ENCODE measurements around the gene C19orf73. TPM values are rescaled to one million over a fixed set of nuclear protein-coding genes. Genes with fewer than 3 reads are reported as not detected.
"Not testable (repeated sequence)": the region's sequence is repeated elsewhere in the genome, so short reads cannot be mapped to it uniquely, and the experiment has no call there.

C19orf73 gene
- total RNA-seq, 3 donors from 2014 or later = 1.5 to 2.9 (median 2.6) TPM

- Mint-ChIP-seq H3K4me1 (ENCODE audit: low read depth) (peaks cover 10% of the 10 kb centered on the region), H3K27me3 (ENCODE audit: low read depth) (peaks cover 10% of the 10 kb centered on the region), H3K4me3 (no peak overlapping the region), H3K36me3 (ENCODE audit: insufficient read depth) (no peaks in the 10 kb centered on the region), H3K9me3 (no peaks in the 10 kb centered on the region)
- DNase-seq (no peak), ATAC-seq (no peak)
Measured at GRCh38 chr19:49135686-49136085, 16.7 kb upstream of the C19orf73 start.

DNA sequence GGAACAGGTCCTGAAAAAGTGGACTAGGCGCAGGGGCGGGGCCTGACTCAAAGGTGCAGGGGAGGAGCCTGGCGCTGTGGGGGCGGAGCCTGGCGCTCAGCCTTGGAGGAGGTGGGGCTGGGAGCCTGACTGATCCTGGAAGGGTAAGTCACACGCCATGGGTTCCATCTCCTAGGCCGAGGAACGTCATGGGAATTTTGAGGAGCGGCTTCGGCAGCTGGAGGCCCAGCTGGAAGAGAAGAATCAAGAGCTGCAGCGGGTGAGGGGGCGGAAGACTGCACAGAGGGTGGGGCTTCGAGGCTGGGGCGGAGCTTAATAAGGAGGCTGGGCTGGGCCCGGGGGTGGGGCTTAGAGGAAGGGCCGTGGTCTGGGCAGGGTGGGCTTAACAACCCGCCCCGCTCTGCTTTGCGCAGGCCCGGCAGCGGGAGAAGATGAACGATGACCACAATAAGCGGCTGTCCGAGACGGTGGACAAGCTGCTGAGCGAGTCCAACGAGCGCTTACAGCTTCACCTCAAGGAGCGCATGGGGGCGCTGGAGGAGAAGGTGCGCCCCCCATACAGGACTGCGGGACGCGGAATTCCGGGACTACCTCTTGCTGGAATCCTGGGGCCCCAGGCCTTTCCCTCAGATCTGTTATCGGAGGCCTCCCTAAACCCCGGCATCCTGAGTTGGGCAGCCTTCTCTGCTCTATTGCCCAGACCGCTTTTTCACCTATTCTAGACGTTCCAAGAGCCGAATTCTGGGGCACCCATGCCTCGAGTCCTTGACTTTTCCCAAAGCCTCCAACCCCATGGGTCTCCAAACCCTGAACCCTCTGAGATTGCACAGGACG lies 14.9 kb upstream of the C19orf73 start:
- DNase-seq = peak; percentile 51
- ATAC-seq = peak; percentile 63 to 73
- Mint-ChIP-seq H3K36me3 (ENCODE audit: insufficient read depth) (no peaks in the 10 kb centered on the region), H3K27me3 (ENCODE audit: low read depth) (peaks cover 10% of the 10 kb centered on the region), H3K4me1 (ENCODE audit: low read depth) (peaks cover 12% of the 10 kb centered on the region), H3K9me3 (no peaks in the 10 kb centered on the region), H3K4me3 (peak overlapping the region; percentile 56)

- no peak for DNase-seq
- H3K27me3 Mint-ChIP-seq (ENCODE audit: low read depth) = peaks cover 10% of the 10 kb centered on the region
- no peaks in the 10 kb centered on the region for H3K36me3 Mint-ChIP-seq (ENCODE audit: insufficient read depth)
- peaks cover 19% of the 10 kb centered on the region for H3K4me1 Mint-ChIP-seq (ENCODE audit: low read depth)
- ATAC-seq = peak; percentile 12 to 23
- no peaks in the 10 kb centered on the region for H3K9me3 Mint-ChIP-seq
- H3K4me3 Mint-ChIP-seq = peak overlapping the region; percentile 56
Measured at GRCh38 chr19:49132974-49133609, 14.1 kb upstream of the C19orf73 start.

- peaks cover 3% of the 10 kb centered on the region for H3K27me3 Mint-ChIP-seq (ENCODE audit: low read depth)
- H3K4me3 Mint-ChIP-seq = no peak overlapping the region
- H3K4me1 Mint-ChIP-seq (ENCODE audit: low read depth) = peaks cover 21% of the 10 kb centered on the region
- no peak for ATAC-seq
- H3K36me3 Mint-ChIP-seq (ENCODE audit: insufficient read depth) = no peaks in the 10 kb centered on the region
- H3K9me3 Mint-ChIP-seq = no peaks in the 10 kb centered on the region
- no peak for DNase-seq
Measured at GRCh38 chr19:49130325-49130724, 11.4 kb upstream of the C19orf73 start.

DNA sequence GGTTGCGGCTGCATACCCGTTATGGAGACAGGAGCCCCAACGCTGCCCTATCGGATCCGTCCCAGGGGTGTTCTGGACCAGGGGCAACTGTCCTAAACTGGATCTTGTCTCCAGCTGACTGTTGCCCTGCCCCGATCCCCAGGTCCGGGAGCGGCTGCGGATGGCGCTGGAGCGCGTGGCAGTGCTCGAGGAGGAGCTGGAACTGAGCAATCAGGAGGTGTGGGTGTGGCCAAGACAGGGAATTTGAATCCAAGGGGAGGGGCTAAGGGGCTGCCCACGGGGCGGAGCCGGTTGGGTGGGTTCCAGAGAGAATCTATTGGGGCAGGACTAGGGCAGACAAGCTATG lies 10.3 kb upstream of the C19orf73 start:
- no peak overlapping the region for H3K4me3 Mint-ChIP-seq
- no peak for DNase-seq
- H3K4me1 Mint-ChIP-seq (ENCODE audit: low read depth) = peaks cover 18% of the 10 kb centered on the region
- no peaks in the 10 kb centered on the region for H3K36me3 Mint-ChIP-seq (ENCODE audit: insufficient read depth)
- no peaks in the 10 kb centered on the region for H3K9me3 Mint-ChIP-seq
- no peaks in the 10 kb centered on the region for H3K27me3 Mint-ChIP-seq (ENCODE audit: low read depth)
- no peak for ATAC-seq

DNA sequence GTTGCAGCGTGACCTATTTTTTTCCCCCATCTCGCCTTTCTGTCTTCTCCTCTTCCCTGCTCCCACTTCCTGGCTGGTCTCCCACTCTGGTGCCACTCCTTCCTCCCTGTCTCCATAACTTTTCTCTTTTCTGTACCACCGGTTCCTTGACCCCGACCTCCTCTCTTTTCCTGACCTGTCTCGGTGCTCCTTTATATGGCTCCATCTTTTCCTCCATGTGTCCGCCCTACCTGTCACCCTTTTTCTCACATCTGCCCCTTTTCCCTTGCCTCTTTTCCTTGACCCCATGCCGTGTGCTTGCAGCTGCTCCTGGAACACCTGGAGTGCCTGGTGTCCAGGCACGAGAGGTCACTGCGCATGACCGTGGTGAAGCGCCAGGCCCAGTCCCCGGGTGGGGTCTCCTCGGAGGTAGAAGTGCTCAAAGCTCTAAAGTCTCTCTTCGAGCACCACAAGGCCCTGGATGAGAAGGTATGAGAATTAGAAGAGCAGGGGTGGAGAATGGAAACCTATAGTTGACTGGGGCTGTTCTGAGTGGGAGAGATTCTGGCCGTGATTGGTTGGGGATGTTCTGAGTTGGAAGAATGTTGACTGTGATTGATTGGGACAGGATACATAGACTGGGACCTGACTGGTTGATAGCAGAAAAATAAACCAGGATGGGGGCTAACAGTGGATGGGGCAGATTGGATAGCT lies 9.7 kb upstream of the C19orf73 start:
- Mint-ChIP-seq H3K36me3 (ENCODE audit: insufficient read depth) (no peaks in the 10 kb centered on the region), H3K4me3 (peak overlapping the region; percentile 80), H3K9me3 (no peaks in the 10 kb centered on the region), H3K4me1 (ENCODE audit: low read depth) (peaks cover 15% of the 10 kb centered on the region), H3K27me3 (ENCODE audit: low read depth) (no peaks in the 10 kb centered on the region)
- DNase-seq = no peak
- ATAC-seq = no peak

DNA sequence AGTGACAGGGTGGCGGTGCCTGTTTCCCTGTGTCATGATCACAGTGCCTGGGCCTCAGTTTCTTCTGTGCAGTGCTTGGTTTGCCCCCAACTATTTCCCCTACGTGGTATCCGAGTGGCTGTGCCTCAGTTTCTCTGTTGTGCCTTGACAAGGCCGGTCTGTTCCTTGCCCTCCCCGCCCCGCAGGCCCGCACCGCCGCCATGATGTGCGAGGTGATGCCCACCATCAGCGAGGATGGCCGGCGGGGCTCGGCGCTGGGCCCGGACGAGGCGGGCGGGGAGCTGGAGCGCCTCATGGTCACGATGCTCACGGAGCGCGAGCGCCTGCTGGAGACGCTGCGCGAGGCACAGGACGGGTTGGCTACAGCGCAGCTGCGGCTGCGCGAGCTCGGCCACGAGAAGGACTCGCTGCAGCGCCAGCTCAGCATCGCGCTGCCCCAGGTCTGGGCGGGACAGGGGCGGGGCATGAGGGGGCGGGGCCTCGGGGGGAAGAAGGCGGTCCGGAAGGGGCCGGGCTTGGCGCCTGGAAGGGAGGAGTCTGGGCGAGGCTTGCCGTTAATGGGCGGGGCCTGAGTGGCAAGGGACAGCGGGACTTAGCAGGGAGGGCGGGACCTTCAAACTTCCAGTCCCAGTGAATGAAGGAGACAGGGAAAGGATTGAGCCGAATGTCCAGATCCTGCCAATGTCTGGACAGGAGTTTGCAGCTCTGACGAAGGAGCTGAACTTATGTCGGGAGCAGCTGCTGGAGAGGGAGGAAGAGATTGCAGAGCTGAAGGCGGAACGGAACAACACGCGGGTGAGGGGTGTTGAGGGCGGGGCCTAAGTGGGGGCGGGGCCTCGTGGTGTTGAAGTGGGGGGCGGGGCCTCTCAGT lies 9.0 kb upstream of the C19orf73 start:
- no peaks in the 10 kb centered on the region for H3K27me3 Mint-ChIP-seq (ENCODE audit: low read depth)
- peak overlapping the region; percentile 80 for H3K4me3 Mint-ChIP-seq
- no peaks in the 10 kb centered on the region for H3K36me3 Mint-ChIP-seq (ENCODE audit: insufficient read depth)
- ATAC-seq (peak; percentile 94), DNase-seq (peak; percentile 93)
- H3K4me1 Mint-ChIP-seq (ENCODE audit: low read depth) = peaks cover 11% of the 10 kb centered on the region
- no peaks in the 10 kb centered on the region for H3K9me3 Mint-ChIP-seq

DNA sequence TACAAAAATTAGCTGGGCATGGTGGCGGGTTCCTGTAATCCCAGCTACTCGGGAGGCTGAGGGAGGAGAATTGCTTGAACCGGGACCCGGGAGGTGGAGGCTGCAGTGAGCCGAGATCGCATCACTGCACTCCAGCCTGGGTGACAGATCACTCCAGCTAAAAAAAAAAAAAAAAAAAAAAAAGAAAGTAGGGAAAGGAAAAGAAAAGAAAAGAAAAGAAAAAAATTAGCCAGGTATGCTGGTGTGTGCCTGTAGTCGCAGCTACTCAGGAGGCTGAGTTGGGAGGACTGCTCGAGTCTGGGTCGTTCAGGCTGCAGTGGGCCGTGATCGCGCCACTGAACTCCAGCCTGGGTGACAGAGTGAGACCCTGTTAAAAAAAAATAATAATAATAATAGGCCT lies 8.3 kb upstream of the C19orf73 start:
- H3K27me3 Mint-ChIP-seq (ENCODE audit: low read depth); H3K9me3 Mint-ChIP-seq; DNase-seq; H3K36me3 Mint-ChIP-seq (ENCODE audit: insufficient read depth); H3K4me3 Mint-ChIP-seq; ATAC-seq: not testable (repeated sequence)
- H3K4me1 Mint-ChIP-seq (ENCODE audit: low read depth) = peaks cover 11% of the 10 kb centered on the region

DNA sequence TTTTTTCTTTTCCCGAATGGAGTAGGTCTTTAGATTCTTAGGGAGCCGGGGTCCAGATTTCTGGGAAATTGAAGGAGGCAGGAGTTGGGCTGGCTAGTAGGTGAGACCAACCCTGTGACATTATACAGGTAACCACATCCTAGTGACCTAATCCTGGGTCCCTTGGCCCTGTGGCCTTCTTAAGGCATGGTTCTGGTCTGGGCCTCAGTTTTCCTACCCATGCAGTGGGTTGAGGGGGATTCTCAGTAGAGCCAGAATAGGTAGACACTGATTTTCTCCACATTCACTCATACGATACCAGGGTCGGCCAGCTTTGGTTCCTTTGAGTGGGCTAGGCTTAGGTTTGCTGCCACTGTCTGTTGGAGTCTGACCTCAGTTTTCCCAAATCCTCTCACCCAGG lies 7.6 kb upstream of the C19orf73 start:
- H3K4me1 Mint-ChIP-seq (ENCODE audit: low read depth) = peaks cover 11% of the 10 kb centered on the region
- ATAC-seq = no peak
- H3K4me3 Mint-ChIP-seq = no peak overlapping the region

DNA sequence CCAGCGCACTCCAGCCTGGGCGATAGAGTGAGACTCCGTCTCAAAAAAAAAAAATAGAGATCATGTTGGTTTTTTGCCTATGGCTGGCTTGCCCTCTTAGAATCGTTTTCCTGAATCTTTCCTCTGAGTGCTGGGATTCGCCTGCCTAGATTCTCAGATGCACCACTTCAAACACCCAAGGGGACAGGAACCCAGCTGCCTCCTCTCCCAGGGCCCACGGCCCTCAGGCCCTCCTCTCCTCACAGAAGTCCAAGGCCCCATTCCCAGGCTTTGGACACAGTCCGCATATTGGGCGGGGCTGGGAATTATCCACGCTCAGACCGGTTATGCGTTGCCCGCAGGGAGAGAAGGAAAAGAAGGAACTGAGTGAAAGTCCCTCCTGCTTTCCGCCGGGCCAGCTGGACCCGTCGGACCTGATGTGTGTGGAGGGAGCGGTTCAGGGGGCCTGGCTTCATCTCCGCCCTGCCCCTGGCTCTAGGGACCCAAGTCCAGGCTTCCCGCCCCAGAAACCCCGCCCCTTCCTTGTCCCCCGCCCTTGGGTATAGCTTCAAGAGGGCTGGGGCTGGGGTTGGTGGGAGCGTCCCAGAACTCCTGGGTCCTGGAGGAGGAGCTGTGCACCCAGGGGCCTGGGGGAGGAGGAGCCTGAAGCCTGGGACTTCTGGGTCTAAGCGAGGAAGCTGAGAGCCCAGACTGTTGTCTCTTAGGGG lies 6.2 kb upstream of the C19orf73 start:
- Mint-ChIP-seq H3K27me3 (ENCODE audit: low read depth) (peaks cover 4% of the 10 kb centered on the region), H3K36me3 (ENCODE audit: insufficient read depth) (no peaks in the 10 kb centered on the region), H3K9me3 (no peaks in the 10 kb centered on the region), H3K4me1 (ENCODE audit: low read depth) (peaks cover 19% of the 10 kb centered on the region), H3K4me3 (no peak overlapping the region)
- ATAC-seq (no peak), DNase-seq (no peak)

More for the DNA sequence above, 7.6 kb upstream of the C19orf73 start:
- Mint-ChIP-seq H3K27me3 (ENCODE audit: low read depth) (no peaks in the 10 kb centered on the region), H3K36me3 (ENCODE audit: insufficient read depth) (no peaks in the 10 kb centered on the region), H3K9me3 (no peaks in the 10 kb centered on the region)
- no peak for DNase-seq

DNA sequence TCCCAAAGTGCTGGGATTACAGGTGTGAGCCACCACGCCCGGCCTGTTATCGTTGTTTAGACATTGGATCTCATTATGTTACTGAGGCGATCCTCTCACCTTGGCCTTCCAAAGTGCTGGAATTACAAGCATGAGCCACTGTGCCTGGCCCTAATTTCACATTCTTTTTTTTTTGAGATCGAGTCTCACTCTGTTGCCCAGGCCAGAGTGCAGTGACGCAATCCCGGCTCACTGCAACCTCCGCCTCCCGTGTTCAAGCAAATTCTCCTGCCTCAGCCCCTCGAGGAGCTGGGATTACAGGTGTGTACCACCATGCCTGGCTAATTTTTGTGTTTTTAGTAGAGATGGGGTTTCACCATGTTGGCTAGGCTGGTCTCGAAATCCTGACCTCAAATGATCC lies 4.3 kb upstream of the C19orf73 start:
- peaks cover 16% of the 10 kb centered on the region for H3K4me1 Mint-ChIP-seq (ENCODE audit: low read depth)
- H3K9me3 Mint-ChIP-seq; ATAC-seq; H3K4me3 Mint-ChIP-seq; DNase-seq; H3K36me3 Mint-ChIP-seq (ENCODE audit: insufficient read depth); H3K27me3 Mint-ChIP-seq (ENCODE audit: low read depth): not testable (repeated sequence)

DNA sequence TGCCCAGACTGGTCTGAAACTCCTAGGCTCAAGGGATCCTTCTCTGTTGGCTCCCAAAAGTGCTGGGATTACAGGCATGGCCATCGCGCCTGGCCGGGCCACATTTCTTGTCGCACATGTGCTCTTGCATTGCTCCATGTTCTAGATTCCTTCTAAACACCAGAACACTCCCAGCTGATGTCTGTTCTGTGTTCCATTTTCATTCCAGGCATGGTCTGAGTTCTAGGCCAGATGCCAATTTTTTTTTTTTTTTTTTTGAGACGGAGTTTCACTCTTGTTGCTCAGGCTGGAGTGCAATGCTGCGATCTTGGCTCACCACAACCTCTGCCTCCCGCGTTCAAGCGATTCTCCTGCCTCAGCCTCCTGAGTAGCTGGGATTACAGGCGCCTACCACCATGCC lies 2.9 kb upstream of the C19orf73 start:
- H3K9me3 Mint-ChIP-seq; H3K27me3 Mint-ChIP-seq (ENCODE audit: low read depth); ATAC-seq; DNase-seq; H3K4me3 Mint-ChIP-seq; H3K36me3 Mint-ChIP-seq (ENCODE audit: insufficient read depth): not testable (repeated sequence)
- peaks cover 24% of the 10 kb centered on the region for H3K4me1 Mint-ChIP-seq (ENCODE audit: low read depth)

DNA sequence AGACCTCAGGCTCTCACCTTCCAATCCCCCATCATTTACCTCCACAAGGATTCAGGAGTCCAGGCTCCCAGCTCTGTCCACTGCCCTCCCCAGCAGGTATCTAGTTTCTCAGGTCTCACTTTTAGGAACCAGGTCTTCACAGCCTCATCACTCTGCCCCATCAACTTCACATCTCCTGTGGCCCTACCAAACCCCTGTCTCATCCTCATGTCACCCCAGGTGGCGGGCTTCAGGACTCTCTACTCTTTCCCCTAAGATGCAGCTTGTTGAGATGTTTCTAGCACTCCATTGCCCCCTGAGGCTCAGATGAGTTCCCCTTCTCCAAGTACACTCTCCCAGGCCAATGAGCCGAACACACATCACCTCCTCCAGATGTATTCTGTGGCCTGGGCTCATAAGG lies 1.9 kb upstream of the C19orf73 start:
- ATAC-seq = no peak
- Mint-ChIP-seq H3K9me3 (no peaks in the 10 kb centered on the region), H3K27me3 (ENCODE audit: low read depth) (peaks cover 4% of the 10 kb centered on the region), H3K4me1 (ENCODE audit: low read depth) (peaks cover 29% of the 10 kb centered on the region), H3K4me3 (peak overlapping the region; percentile 68), H3K36me3 (ENCODE audit: insufficient read depth) (no peaks in the 10 kb centered on the region)
- DNase-seq = no peak
